Kidney epithelial cell (primary cell): Measurements from ENCODE around the gene CCPG1. TPM values are rescaled to one million over a fixed set of nuclear protein-coding genes. Genes with fewer than 3 reads are reported as not detected.

Experiments used
- DNase-seq: peaks from one replicate; pipeline ENCODE4 v3.0.0-alpha.2; 2010; ENCODE audit warnings: low read depth
- H3K27me3 ChIP-seq: 2 replicates; pipeline ENCODE4 v1.6.0; 2011; ENCODE audit warnings: low read length; ENCODE audit not compliant: control insufficient read depth, insufficient read depth
- H3K36me3 ChIP-seq: 2 replicates; pipeline ENCODE4 v1.5.1; 2011; ENCODE audit warnings: low read length; ENCODE audit not compliant: control insufficient read depth, insufficient read depth
- H3K4me3 ChIP-seq: 2 replicates; pipeline ENCODE4 v1.5.1; 2011; ENCODE audit warnings: low read depth, mild to moderate bottlenecking, control low read depth, low read length
- total RNA-seq: library from RNA; depleted of rRNA; stranded (reverse); fragments of >200 nt; gene quantifications from 2 replicates; pipeline ENCODE4 v1.2.3, GENCODE V29; 2015
- TF ChIP-seq, protein P1 (sequence below): IDR thresholded peaks from 2 replicates; pipeline ENCODE4 v1.5.1; 2011; ENCODE audit warnings: mild to moderate bottlenecking, moderate library complexity, low read length, control low read depth, inconsistent platforms; ENCODE audit not compliant: insufficient read depth, poor library complexity, severe bottlenecking

The CCPG1 gene
- total RNA-seq, 1 donor from 2014 or later = 63.6 TPM

DNA sequence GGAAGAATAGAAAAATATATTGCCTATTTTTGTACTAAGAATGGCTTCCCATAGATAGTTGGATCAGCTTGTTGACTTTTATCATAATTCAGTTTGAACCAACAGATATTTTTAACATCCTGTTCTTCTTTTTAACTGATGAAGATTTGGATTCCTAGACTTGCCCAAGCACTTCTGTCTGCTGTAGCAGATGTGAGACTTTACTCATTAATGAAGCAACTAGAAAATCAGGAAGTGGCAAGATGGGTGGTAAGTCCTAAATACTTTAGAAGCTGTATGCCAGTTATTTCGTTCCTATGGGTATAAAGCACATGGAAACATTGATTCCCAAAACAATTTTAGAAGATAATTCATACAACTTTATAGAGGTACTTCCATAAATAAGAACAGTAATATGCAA, 80.8 kb downstream of the CCPG1 start:
- no peaks in the 10 kb centered on the region for H3K27me3 ChIP-seq
- TF ChIP-seq, protein P1, sequence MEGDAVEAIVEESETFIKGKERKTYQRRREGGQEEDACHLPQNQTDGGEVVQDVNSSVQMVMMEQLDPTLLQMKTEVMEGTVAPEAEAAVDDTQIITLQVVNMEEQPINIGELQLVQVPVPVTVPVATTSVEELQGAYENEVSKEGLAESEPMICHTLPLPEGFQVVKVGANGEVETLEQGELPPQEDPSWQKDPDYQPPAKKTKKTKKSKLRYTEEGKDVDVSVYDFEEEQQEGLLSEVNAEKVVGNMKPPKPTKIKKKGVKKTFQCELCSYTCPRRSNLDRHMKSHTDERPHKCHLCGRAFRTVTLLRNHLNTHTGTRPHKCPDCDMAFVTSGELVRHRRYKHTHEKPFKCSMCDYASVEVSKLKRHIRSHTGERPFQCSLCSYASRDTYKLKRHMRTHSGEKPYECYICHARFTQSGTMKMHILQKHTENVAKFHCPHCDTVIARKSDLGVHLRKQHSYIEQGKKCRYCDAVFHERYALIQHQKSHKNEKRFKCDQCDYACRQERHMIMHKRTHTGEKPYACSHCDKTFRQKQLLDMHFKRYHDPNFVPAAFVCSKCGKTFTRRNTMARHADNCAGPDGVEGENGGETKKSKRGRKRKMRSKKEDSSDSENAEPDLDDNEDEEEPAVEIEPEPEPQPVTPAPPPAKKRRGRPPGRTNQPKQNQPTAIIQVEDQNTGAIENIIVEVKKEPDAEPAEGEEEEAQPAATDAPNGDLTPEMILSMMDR = no peak
- DNase-seq = no peak
- H3K36me3 ChIP-seq = no peaks in the 10 kb centered on the region
- no peak overlapping the region for H3K4me3 ChIP-seq

DNA sequence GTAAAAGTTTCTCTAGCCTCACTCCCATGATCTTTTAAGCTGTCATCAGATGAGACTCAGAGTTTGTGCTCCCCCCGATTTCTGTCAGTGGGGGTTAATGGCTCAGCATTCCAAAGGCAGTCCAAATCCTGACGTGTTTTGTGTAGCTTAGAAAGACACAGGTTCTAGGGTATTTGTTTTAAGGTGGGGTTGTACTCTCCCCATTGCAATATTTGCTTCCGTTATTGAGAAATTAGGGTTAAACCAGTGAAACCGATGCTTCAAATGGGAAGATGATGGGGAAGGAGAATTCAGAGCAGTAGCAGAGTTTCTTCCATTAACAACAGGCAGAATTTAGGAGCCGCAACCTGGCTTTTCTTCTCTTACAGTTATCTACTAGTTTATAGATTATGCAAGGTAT, 85.7 kb downstream of the CCPG1 start:
- TF ChIP-seq, protein P1 = no peak
- DNase-seq = no peak
- H3K4me3 ChIP-seq = no peak overlapping the region
- H3K36me3 ChIP-seq = no peaks in the 10 kb centered on the region
- no peaks in the 10 kb centered on the region for H3K27me3 ChIP-seq

DNA sequence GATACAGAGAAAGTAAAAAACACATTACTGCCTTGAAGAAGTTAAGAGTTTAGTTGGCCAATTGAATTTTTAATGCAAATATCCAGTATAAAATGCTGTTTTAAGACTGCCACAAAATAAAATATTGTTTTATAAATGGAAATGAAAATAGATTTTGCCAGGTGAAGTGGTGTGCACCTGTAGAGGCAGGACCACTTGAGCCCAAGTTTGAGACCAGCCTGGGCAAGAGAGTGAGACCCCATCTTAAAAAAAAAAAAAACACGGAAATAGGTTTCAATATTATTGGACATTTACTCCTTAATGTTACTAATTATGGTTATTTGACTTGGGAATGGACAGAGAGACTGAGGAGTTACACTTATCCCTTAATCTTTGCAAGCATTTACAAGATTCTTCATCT, 87.2 kb downstream of the CCPG1 start:
- DNase-seq = no peak
- Histone ChIP-seq H3K4me3 (no peak overlapping the region), H3K27me3 (no peaks in the 10 kb centered on the region), H3K36me3 (no peaks in the 10 kb centered on the region)
- TF ChIP-seq, protein P1 = no peak

DNA sequence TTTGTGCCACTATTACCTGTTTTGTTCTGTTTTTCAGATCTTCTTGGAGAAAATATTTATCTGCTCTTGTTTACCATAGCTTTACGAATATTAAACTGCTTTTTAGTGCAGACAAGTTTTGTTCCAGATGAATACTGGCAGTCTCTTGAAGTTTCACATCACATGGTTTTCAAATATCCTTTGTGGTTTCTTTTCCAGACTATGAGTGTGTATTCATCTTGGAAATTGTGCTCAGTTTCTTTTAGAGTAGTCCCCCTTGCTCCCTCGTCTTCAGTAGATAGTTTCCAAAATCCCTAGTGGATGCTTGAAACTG, 88.0 kb downstream of the CCPG1 start:
- H3K27me3 ChIP-seq = no peaks in the 10 kb centered on the region

DNA sequence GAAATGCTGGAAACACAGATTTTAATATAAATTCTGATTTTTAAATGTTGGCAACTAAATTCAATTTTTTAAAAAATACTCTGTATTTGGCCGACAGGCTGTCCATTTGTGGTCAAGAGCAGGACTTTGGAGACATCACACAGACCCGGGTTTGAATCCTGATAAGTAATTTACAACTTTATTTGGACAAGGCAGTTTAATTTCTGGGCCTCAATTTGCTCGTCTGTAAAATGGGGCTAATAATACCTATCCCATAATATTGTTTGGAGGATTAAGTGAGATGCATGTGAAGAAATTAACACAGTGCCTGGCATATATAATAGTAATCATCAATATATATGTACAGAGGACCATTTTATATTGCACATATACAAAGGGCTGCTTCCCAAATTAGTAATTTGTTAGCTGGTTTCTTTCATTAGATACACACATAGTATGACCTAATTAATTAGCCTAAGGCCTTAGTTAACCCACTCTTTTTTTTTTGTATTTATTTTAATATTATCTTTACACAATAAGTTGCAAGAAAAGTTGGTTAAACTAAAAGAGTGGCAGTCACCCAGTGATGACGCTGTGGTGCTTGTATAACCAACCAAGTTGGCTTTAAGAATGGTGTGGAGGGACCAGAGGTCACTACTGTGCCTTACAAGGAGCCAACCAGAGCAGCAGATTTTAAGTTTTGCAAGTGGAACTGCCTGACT, 88.5 kb downstream of the CCPG1 start:
- H3K27me3 ChIP-seq = no peaks in the 10 kb centered on the region
- no peak for DNase-seq
- peak overlapping the region; percentile 85 for H3K4me3 ChIP-seq
- TF ChIP-seq, protein P1 = no peak
- H3K36me3 ChIP-seq = no peaks in the 10 kb centered on the region

More for the DNA sequence above, 88.0 kb downstream of the CCPG1 start:
- Histone ChIP-seq H3K36me3 (no peaks in the 10 kb centered on the region), H3K4me3 (no peak overlapping the region)
- no peak for DNase-seq
- TF ChIP-seq, protein P1 = no peak
